Tibial nerve (tissue), 4 donors: ENCODE results near the gene CD300A. TPM values are rescaled to one million over a fixed set of nuclear protein-coding genes. Genes with fewer than 3 reads are reported as not detected.
A peak's percentile ranks its signal among the peaks of the same experiment; 100 is the strongest.
"Not testable (repeated sequence)": the region's sequence is repeated elsewhere in the genome, so short reads cannot be mapped to it uniquely, and the experiment has no call there.

Experiments
- DNase-seq, 2 donors: peaks; one replicate each; pipeline ENCODE4 v3.0.0-alpha.2; 2019; ENCODE audit warnings: low spot score in 2 of 2
- H3K27ac ChIP-seq, 4 donors: fragments of 200-600 bp; sonication (generic) in 3 of 4; one replicate each; pipeline ENCODE4 v1.5.1; 2017 to 2019; ENCODE audit warnings: mild to moderate bottlenecking in 1 of 4
- H3K27me3 ChIP-seq, 2 donors: fragments of 200-600 bp; sonication (generic) in 1 of 2; one replicate each; pipeline versions ENCODE4 v1.5.1 to v1.6.0; 2017 to 2019
- H3K36me3 ChIP-seq, 3 donors: fragments of 200-600 bp; sonication (generic); one replicate each; pipeline ENCODE4 v1.5.1; 2018 to 2019
- H3K4me1 ChIP-seq, 4 donors: fragments of 200-600 bp; sonication (generic) in 3 of 4; one replicate each; pipeline ENCODE4 v1.5.1; 2017 to 2019
- H3K4me3 ChIP-seq, 4 donors: fragments of 200-600 bp; sonication (generic) in 3 of 4; one replicate each; pipeline ENCODE4 v1.5.1; 2017 to 2019; ENCODE audit warnings: mild to moderate bottlenecking in 1 of 4, moderate library complexity in 1 of 4
- H3K9me3 ChIP-seq, 4 donors: fragments of 200-600 bp; sonication (generic) in 3 of 4; one replicate each; pipeline ENCODE4 v1.5.1; 2017 to 2019
- CTCF ChIP-seq, 5 experiments: fragments of 200-600 bp in 3 of 5; fragments of 450-650 bp in 2 of 5; sonication (generic) in 3 of 5; IDR thresholded peaks; one replicate each; pipeline ENCODE4 v1.5.1; 2016 to 2019; ENCODE audit warnings: antibody characterized with exemption in 5 of 5, mild to moderate bottlenecking in 3 of 5, moderate library complexity in 2 of 5
- EP300 ChIP-seq, 2 donors: sonication (generic); formaldehyde crosslinking; IDR thresholded peaks; one replicate each; pipeline ENCODE4 v1.6.1; 2017; ENCODE audit warnings: antibody characterized with exemption in 2 of 2, mild to moderate bottlenecking in 1 of 2
- POLR2A ChIP-seq, 2 donors: fragments of 450-650 bp; IDR thresholded peaks; one replicate each; pipeline ENCODE4 v1.6.1; 2017; ENCODE audit warnings: antibody characterized with exemption in 2 of 2, mild to moderate bottlenecking in 2 of 2, moderate library complexity in 2 of 2
- WGBS, 2 donors: methylation state at CpG; one replicate each; pipeline ENCODE4 v1.1.5; 2018; 5-methylcytosine and 5-hydroxymethylcytosine counted together
- total RNA-seq, 4 donors: library from RNA; depleted of rRNA; stranded (reverse); fragments of >200 nt; gene quantifications; one replicate each; pipeline ENCODE4 v1.1.0, GENCODE V29; 2016

Gene CD300A
- total RNA-seq, 4 donors from 2014 or later: 6.8 to 12.6 (median 9.8) TPM

GRCh38 chr17:74480290-74480689, 13.9 kb downstream of the CD300A start:
- Histone ChIP-seq H3K27ac (peak overlapping the region in 1 of 4 donors; percentile 40), H3K27me3 (peaks cover 0 to 11% of the 10 kb centered on the region in 2 donors), H3K9me3 (peaks cover 0 to 11% (median 2%) of the 10 kb centered on the region in 4 donors), H3K4me1 (peaks cover 0 to 4% (median 0%) of the 10 kb centered on the region in 4 donors), H3K4me3 (no peak overlapping the region), H3K36me3 (no peaks in the 10 kb centered on the region)
- TF ChIP-seq CTCF (IDR thresholded peaks at IDR 0.05) (no peak), EP300 (IDR thresholded peaks at IDR 0.05) (no peak), POLR2A (IDR thresholded peaks at IDR 0.05) (no peak)
- 65 to 77% methylated on average over 7 to 8 of the region's 8 CpGs for WGBS, 2 donors
- no peak for DNase-seq

GRCh38 chr17:74481621-74482020, 15.2 kb downstream of the CD300A start:
- DNase-seq: no peak
- peaks cover 0 to 11% of the 10 kb centered on the region in 2 donors for H3K27me3 ChIP-seq
- no peaks in the 10 kb centered on the region for H3K36me3 ChIP-seq
- TF ChIP-seq POLR2A (IDR thresholded peaks at IDR 0.05) (no peak), CTCF (IDR thresholded peaks at IDR 0.05) (no peak), EP300 (IDR thresholded peaks at IDR 0.05) (no peak)
- H3K4me3 ChIP-seq: no peak overlapping the region
- no peaks in the 10 kb centered on the region for H3K9me3 ChIP-seq
- H3K4me1 ChIP-seq: peaks cover 0 to 4% (median 0%) of the 10 kb centered on the region in 4 donors
- 69 to 81% methylated on average over 5 to 7 of the region's 7 CpGs for WGBS, 2 donors
- H3K27ac ChIP-seq: no peak overlapping the region

DNA sequence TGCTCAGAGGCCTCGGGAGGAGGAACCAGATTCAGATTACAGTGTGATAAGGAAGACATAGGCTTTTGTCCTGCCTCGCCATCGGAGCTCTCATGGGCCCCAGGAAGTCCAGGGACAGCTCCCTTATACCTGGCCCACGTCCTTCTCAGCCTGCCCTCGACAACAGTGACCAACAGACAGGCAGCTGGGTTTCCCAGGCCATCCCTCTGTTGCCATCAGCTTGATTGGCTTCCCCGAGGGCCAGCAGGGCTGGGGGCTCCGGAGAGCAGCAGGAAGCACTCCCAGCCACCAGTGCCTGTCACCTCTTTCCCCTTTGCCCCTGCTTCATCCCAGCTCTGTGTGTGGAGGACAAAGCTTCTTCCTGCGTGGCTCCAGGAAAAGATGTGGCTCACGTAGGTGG, 17.6 kb downstream of the CD300A start:
- Histone ChIP-seq H3K27me3 (peaks cover 0 to 11% of the 10 kb centered on the region in 2 donors), H3K4me3 (no peak overlapping the region), H3K36me3 (no peaks in the 10 kb centered on the region), H3K27ac (no peak overlapping the region), H3K4me1 (no peaks in the 10 kb centered on the region), H3K9me3 (no peaks in the 10 kb centered on the region)
- no peak for TF ChIP-seq POLR2A (IDR thresholded peaks at IDR 0.05)
- no peak for TF ChIP-seq EP300 (IDR thresholded peaks at IDR 0.05)
- no peak for TF ChIP-seq CTCF (IDR thresholded peaks at IDR 0.05)
- 56 to 62% methylated on average over 9 of the region's 9 CpGs for WGBS, 2 donors
- DNase-seq: no peak

DNA sequence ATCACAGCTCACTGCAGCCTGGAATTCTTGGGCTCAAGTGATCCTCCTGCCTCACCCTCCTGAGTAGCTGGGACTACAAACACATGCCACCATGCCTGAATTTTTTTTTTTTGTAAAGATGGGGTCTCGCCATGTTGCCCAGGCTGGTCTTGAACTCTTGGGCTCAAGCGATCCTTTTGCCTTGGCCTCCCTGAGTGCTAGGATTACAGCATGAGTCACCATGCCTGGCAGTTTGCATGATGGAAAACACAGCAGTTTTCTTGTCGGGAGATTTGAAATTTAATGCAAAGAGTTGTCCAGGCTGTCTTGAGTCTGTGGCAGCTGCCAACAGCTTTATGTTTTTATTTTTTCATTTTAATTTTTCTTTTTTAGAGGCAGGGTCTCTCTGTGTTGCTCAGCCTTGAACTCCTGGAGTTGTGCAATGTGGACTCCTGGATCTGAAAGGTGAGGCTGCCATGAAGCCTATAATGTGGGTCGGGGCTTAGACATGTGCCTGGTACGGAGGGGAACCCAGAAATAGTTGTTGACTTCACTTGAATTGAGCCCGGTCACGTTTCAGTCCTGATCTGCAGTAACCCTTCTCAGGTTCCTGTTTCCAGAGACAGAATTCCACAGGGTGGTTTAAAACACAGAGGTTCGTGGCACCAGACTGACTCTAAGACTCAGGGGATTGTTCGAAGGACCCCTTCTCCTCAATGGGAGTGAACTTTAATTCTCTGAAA, 18.7 kb downstream of the CD300A start:
- 60 to 61% methylated on average over 9 of the region's 9 CpGs for WGBS, 2 donors
- H3K27ac ChIP-seq: no peak overlapping the region
- no peak for DNase-seq
- H3K4me3 ChIP-seq: no peak overlapping the region
- H3K27me3 ChIP-seq: peaks cover 0 to 11% of the 10 kb centered on the region in 2 donors
- H3K9me3 ChIP-seq: no peaks in the 10 kb centered on the region
- TF ChIP-seq CTCF (IDR thresholded peaks at IDR 0.05) (no peak), EP300 (IDR thresholded peaks at IDR 0.05) (no peak), POLR2A (IDR thresholded peaks at IDR 0.05) (no peak)
- no peaks in the 10 kb centered on the region for H3K36me3 ChIP-seq
- H3K4me1 ChIP-seq: no peaks in the 10 kb centered on the region

DNA sequence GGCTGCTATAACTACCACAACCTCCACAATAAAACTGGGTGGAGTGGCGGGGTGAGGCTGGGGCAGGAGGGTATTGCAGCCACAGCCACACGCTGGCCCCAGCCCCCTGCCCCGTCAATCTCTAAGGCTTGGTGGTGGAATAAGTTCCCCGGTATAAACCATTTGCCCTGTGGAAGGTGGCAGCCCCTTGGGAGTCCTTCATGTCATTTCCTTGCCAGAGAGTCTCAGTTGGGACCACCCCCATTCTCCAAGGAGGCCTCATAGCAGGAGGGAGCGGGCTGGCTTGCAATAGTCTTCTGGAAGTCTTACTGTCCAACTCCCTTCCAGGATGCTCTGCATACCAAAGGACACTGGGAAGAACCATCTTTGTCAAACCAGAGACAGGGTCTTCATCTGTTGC, 19.4 kb downstream of the CD300A start:
- Histone ChIP-seq H3K27me3 (peaks cover 0 to 11% of the 10 kb centered on the region in 2 donors), H3K9me3 (no peaks in the 10 kb centered on the region), H3K27ac (no peak overlapping the region), H3K4me3 (no peak overlapping the region), H3K4me1 (no peaks in the 10 kb centered on the region), H3K36me3 (no peaks in the 10 kb centered on the region)
- WGBS, 2 donors: 76 to 79% methylated on average over 5 of the region's 5 CpGs
- TF ChIP-seq POLR2A (IDR thresholded peaks at IDR 0.05) (no peak), EP300 (IDR thresholded peaks at IDR 0.05) (no peak), CTCF (IDR thresholded peaks at IDR 0.05) (no peak)
- DNase-seq: no peak

DNA sequence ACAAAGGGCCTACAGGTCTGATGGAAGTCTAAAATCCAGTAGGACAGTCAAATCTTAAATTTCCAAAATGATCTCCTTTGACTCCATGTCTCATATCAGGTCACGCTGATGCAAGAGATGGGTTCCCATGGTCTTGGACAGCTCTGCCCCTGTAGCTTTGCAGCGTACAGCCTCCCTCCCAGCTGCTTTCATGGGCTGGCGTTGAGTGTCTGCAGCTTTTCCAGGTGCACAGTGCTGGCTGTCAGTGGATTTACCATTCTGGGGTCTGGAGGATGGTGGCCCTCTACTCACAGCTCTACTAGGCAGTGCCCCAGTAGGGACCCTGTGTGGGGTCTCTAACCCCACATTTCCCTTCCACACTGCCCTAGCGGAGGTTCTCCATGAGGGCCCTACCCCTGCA, 21.8 kb downstream of the CD300A start:
- H3K27ac ChIP-seq, H3K9me3 ChIP-seq, H3K27me3 ChIP-seq, H3K4me1 ChIP-seq, DNase-seq, H3K4me3 ChIP-seq, H3K36me3 ChIP-seq: not testable (repeated sequence)
- WGBS, 2 donors: 89 to 94% methylated on average over 4 of the region's 4 CpGs
